ENCODE data around the gene ANK3.

The ANK3 gene

DNA sequence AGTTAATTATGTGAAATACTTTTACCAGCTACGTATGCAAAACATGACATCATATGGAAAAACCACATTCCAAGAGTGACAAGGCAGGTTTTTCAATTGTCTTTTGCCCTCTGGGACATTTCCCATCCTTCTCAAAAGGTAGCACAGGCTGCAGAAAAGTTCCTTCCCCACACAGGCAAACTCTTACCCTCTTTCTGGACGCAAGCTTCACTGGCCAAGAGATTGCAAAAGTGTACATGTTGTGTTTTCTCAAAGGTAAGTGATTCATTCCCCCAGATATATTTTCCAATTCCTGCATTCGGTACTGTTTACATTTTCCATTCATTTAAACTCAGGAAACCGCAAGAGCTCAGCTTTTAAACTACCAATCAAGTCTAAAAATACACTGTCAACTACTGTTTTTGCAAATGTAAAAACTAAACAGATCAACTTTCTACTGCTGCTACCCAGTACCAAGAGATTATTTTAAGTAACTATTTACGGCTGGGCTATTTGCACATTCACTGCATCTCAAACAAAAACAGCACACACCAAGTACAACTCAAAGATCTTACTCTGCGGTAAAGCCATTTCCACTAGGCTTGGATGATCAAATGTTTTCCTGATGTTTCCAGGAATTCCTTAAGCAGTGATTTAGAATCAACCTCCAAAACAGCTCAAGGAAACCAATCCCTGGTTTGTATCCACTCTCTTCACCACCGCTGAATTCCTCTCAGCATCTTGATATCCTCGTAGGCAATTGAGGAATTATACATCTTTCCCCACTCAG lies 249.7 kb downstream of the ANK3 start:
- TF ChIP-seq CTCF (IDR thresholded peaks at IDR 0.05; ENCODE audit: borderline replicate concordance, insufficient read depth, low read depth, low read length): no peak
- H3K4me3 ChIP-seq (ENCODE audit: low read depth, low read length): no peak overlapping the region

GRCh38 chr10:60139290-60139689 lies 250.4 kb downstream of the ANK3 start:
- TF ChIP-seq CTCF (IDR thresholded peaks at IDR 0.05; ENCODE audit: borderline replicate concordance, insufficient read depth, low read depth, low read length): no peak
- H3K4me3 ChIP-seq (ENCODE audit: low read depth, low read length): no peak overlapping the region

DNA sequence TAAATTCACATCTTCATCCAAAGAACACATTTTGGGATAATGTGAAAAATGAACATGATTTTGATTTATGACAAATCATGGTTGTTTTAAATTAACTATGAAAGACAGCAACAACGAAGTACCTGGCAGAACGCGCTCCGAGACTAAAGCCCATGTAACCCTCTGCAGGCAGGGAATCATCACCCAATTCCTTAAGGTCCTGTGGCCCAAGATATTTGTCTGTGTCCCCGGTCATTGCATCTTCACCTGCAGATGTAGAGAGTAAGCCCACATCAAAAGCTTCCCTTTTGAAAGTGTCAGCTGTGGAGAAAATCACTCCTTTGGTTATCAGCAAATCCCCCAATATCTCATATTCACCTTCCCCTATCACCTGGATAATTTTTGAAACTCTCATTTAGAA lies 250.8 kb downstream of the ANK3 start:
- H3K4me3 ChIP-seq (ENCODE audit: low read depth, low read length): no peak overlapping the region
- no peak for TF ChIP-seq CTCF (IDR thresholded peaks at IDR 0.05; ENCODE audit: borderline replicate concordance, insufficient read depth, low read depth, low read length)

DNA sequence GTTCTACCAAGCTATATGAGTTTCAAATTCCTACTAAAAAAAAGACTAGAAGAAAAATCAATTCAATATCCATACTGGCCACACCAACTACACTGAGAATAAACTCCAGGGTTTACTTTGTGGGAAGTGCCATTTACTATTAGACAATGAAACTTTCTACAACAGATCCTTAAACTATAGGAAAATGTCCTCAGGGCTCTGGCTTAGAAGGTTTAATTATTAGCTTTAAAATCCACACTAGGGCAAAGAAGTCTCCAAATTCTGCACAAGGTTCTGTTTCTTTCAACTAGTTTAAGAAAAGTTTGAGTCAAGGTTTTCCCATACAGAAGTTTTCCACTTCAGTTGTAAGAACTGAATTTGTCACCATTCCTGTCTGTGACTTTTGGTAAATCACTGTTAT lies 251.6 kb downstream of the ANK3 start:
- no peak overlapping the region for H3K4me3 ChIP-seq (ENCODE audit: low read depth, low read length)
- TF ChIP-seq CTCF (IDR thresholded peaks at IDR 0.05; ENCODE audit: borderline replicate concordance, insufficient read depth, low read depth, low read length): no peak

DNA sequence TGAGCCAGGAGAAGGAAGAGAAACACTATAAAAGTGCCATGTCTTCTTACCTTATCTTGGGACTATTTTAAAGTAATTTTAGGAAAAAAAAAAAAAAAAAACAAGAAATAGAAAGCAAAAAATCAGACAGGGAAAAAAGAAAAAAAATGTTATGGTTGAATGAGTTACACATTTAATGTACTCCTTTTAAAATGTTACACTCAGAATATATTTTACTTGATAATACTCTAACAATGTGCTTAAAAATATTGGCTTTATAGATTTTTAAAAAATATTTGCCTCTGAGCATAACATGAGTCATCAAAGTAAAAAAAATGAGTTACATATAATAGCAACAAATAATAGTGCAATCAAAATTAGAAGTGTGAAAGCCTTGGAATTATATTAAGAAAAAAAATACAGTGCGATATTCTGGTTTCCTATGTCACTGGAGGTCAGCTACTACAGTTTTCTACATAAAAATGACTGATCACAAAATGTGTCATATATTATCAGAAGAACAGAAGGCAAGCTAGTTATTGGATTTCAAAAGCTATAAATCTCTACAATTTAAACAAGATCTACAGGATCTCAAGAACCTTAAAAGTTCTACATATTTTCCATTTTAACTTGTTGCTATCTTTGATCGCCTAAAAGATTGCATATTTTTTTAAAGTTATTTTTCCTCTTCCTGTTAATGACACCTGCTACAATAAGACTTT lies 252.2 kb downstream of the ANK3 start:
- no peak overlapping the region for H3K4me3 ChIP-seq (ENCODE audit: low read depth, low read length)
- no peak for TF ChIP-seq CTCF (IDR thresholded peaks at IDR 0.05; ENCODE audit: borderline replicate concordance, insufficient read depth, low read depth, low read length)

GRCh38 chr10:60135020-60135419 lies 254.7 kb downstream of the ANK3 start:
- H3K4me3 ChIP-seq (ENCODE audit: low read depth, low read length): no peak overlapping the region
- TF ChIP-seq CTCF (IDR thresholded peaks at IDR 0.05; ENCODE audit: borderline replicate concordance, insufficient read depth, low read depth, low read length): no peak

DNA sequence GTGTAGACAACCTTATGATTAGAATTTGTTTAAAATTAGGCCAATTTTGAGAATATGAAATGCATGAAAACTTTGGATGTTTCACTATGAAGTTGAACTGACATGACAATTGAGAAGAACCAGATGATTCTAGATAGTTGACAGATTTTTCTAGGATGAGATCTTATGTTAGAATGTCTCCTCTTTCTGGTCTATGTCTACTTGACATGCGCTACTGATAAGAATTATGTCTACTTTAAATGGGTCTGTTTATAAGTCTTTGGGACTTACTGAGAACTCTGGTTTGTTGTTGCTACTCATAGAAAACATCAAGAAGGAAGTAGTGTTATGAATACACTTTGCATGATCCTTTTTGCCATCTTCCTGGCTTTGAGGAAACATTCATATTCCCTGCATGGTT lies 255.1 kb downstream of the ANK3 start:
- TF ChIP-seq CTCF (IDR thresholded peaks at IDR 0.05; ENCODE audit: borderline replicate concordance, insufficient read depth, low read depth, low read length): no peak
- no peak overlapping the region for H3K4me3 ChIP-seq (ENCODE audit: low read depth, low read length)

Measured in GM12875 (cell line).